Raji (cell line): Measurements from ENCODE around the gene TMEM138.

ENCODE experiments used
- POLR2A ChIP-seq: IDR thresholded peaks from 2 replicates; pipeline ENCODE4 v1.6.1; 2011; ENCODE audit warnings: low read depth, low read length, control low read depth; ENCODE audit not compliant: insufficient read depth

TMEM138 gene

DNA sequence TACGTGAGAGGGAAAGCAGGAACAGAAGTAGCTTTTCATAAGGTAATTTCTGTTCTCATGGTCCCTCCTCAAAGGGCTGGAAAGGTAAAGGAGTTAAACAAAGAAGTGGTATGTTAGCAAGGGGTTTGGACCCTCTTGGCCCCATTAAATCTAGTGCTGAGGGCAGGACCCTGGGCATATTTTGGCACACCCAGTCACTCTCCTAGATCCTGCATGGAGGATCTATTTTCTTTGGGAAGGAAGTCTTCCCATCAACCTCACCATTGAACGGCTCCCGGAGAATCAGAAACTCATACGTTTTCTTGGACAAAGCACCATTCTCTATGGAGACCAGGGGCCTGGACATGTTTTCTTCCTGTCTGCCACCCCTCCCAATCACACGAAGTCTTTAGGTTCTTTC lies 41.9 kb downstream of the TMEM138 start:
- TF ChIP-seq POLR2A, result no peak

DNA sequence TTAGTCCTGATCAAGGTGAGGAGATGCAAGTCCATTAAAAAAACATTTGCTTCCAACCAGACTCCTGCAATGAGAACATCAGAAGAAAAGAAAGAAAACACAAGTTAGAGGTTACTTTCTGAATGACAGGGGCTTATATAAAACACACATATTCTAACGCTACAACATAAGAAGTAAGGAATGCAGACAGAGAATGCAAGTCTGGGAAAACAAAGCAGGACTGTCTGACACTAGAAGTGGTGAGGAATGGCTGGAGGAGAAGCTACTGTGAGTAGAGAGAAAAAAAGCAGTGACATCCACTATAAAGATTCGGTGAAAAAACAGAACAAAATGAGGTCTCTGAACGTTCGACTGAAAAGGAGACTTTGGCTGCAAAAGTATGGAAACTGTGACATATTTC lies 42.5 kb downstream of the TMEM138 start:
- TF ChIP-seq POLR2A, result no peak

DNA sequence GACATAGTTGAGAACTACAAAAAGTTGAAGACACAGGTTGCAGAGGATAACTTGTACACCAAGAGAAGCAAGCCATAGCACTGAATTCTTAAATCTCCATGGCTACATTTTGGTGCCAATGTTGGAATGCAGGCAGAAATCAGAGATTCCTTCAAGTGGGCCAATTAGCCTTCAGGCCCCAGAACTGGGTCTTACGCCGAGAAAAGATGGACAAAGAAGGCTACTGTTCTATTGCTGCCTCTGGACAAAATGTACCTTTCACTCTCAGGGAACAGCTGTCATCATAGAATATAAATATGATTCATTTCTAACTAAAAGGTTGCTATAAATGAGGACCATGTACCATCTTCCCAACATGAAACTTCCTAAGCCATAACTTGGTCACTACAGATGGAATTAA lies 43.9 kb downstream of the TMEM138 start:
- TF ChIP-seq POLR2A, result no peak

DNA sequence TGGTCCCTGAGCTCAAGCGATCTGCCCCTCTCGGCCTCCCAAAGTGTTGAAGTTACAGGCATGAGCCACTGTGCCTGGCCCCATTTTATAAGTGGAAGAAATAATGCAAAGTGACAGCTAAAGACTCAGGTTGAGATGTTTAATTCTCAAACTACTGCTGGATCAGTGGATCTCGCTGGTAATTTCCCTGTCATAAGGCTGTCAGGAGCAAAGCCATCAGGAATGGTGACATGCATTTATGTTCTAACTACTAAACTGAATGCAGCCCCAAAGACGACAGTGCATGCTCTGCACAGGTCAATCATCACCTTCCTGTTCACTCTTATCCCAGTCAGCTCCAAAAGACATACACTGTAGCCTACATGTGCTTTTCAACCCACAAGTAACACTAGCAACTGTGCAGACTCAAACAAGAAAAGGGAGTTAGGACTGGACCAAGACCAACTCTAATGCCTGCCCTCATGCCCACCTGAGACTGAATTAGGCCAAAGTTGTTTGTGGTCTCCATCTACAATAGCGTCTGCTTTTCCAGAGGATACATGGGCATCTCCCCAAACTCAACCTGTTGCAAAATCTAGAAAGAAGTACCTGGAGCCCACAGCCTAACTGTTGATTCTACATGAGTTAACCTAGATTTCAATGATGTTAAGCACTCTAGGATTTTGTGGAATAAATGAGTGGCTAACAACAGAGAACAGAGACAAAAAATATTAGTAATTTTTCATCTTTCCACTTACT lies 45.0 kb downstream of the TMEM138 start:
- TF ChIP-seq POLR2A, result no peak

DNA sequence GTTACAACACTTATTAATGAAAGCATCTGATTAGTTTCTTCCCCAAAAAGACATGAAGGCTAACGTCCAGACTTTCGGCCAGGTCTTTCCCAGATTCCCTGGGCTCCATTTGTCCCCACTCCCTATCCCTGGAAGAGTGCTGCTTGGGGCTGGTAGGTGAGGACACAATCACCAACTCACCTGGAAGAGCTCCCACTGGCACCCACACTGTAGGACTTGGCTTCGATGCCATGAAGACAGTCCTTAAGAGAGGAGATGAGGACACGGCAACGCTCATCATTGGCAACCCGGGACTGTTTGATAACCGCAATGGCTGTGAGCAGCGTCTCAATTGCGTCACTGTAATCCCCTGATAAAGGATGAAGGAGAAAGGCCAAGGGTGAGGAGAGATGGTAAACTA lies 49.4 kb downstream of the TMEM138 start:
- no peak for TF ChIP-seq POLR2A

- no peak for TF ChIP-seq POLR2A
Measured at GRCh38 chr11:61413496-61413895, 51.3 kb downstream of the TMEM138 start.

DNA sequence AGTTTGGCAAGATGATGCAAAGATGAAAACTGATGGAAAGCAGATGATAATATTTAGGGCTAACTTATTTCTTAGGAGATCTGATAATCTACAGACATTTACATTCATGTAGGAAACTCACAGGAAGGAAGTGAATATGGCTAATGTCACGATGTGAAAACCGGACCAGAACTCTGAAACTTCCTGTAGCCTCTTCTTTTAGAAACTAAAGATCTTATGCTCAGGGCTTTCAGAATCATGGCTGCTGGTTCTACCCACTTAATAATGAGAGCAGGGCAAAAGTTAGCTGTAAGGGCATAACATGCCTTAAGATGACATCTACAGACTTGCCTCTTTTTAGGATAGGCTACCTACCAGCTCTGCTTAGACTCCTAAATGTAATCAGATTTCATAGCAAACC lies 52.4 kb downstream of the TMEM138 start:
- TF ChIP-seq POLR2A, result no peak

DNA sequence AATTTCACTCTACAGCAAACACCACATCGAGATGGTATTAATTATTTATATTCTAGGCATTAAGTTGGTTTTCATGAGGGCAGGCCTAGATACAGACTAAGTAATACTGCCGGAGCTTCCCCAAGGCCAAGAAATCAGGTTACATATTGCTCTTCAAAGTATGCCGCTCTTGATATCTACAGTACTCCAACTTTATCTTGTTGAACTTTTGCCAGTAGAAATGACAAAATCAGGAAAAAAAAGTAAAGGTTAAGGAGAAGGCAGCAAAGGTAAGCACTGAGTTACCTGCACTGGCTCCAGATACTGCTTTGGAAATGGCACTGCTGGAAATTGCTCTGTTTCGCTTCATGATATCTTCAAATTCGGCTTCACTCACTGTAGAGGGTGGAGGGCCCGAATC lies 53.2 kb downstream of the TMEM138 start:
- TF ChIP-seq POLR2A, result no peak

- no peak for TF ChIP-seq POLR2A
Measured at GRCh38 chr11:61416941-61417340, 54.8 kb downstream of the TMEM138 start.

DNA sequence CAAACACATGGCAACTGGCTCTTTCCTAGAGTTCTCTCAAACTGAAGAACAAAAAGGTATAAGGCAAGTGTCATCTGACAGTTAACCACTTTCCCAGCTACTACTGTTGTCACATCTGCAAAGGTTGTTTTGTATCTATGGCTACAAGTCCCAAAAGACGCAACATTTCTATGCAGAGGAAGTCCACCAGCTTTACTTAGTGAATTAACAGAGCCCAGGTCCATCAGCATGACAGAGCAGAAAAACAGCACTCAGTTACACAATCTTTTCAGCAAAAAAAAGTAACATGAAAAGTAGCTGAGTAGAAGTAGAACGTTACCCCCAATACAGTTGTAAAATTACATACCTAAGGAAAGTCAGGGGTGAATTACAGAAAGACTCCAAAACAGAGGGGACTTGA lies 55.5 kb downstream of the TMEM138 start:
- no peak for TF ChIP-seq POLR2A

DNA sequence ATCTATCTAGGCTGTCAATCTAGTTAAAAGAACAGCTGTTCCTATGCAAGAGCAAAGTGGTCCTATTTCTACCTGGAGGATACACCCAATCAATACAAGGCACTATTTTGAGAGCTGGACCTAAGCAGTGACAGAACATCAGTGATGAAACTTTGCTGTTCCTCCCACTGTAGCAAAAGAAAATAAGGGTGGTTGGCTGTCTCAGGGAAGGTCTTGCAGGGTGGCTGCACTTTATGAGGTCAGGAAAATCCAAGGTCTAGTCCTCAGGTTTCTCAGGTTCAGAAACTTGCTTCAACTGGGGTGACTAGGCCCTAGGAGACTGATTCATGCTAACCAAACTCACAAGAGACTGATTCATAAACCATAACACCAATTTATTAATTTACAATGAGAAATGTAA lies 56.0 kb downstream of the TMEM138 start:
- no peak for TF ChIP-seq POLR2A
